ENCODE results near the gene NME5. TPM values are rescaled to one million over a fixed set of nuclear protein-coding genes. Genes with fewer than 3 reads are reported as not detected.
"Not testable (repeated sequence)": the region's sequence is repeated elsewhere in the genome, so short reads cannot be mapped to it uniquely, and the experiment has no call there.

The NME5 gene, protein sequence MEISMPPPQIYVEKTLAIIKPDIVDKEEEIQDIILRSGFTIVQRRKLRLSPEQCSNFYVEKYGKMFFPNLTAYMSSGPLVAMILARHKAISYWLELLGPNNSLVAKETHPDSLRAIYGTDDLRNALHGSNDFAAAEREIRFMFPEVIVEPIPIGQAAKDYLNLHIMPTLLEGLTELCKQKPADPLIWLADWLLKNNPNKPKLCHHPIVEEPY
- polyA plus RNA-seq = 1 to 10 TPM; 1.2 to 3.0 (median 2.0) TPM

DNA sequence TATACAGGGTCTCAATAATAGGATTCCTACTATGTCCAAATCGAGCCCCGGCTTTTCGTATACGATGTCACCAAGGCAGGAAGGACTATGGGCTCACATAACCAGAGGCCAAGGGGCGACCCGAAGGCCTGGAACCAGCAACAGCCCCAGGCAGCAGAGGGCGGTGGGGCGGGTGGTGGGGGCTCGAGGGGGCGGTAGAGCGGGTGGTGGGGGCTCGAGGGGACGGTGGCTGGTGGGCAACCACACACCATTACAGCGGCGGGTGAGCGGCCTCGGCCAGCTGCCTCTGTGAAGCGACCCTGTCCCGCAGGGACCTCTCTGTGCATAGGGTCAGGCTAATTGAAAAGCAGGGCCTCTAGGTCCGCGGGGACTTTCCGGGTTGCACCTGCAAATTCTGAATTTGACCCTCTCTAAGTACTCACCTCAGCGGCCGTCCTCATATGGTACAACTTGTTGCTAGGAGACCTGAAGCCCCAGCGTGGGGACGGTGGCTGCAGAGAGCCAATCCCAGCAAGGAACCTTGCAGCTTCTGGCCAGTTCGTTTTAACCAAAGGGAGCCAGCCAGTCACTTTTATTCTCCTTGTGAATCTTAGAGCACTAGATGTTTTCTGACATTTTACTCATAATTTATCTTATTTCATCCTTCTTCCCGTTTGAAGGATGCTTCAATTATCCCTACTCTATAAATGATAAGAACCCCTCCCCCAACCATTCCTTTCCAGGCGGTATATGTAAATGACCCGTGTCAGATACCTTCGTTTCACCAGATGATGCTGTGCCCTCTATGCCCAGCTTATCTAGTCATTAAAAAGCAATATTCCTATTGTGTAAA lies at the start of gene NME5:
Gene NME5 (minus strand): TSS at position 480 of the 832 bp plus-strand sequence. CDS start 648 bp downstream, outside the sequence.
- WGBS, 3 donors = 3 to 8% (median 7%) methylated on average over 22 to 31 of the region's 31 CpGs
- no peak within 1 kb of the TSS for H3K27ac ChIP-seq (ENCODE audit: low read depth, low read length)

DNA sequence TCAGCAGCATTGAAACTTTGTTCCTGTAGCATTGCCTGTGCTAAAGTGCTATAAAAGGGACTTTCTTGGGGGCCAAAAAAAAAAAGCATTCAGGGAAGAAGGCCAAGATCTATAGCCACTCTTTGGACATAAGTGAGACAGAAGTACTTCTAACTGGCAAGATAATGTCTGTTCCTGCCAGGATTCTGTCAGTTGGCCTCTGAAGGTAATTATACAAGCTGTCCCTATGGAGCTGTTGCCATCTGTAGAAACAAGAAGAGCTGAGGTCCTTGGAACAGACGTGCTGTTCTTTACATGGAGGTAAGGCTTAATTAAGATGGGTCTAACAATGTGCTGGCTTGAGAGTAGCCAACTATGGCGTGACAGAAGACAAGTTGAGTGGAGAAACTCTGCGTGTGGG lies 49.4 kb upstream of the NME5 start:
- WGBS, 3 donors = 87 to 93% (median 89%) methylated on average over 3 of the region's 3 CpGs

DNA sequence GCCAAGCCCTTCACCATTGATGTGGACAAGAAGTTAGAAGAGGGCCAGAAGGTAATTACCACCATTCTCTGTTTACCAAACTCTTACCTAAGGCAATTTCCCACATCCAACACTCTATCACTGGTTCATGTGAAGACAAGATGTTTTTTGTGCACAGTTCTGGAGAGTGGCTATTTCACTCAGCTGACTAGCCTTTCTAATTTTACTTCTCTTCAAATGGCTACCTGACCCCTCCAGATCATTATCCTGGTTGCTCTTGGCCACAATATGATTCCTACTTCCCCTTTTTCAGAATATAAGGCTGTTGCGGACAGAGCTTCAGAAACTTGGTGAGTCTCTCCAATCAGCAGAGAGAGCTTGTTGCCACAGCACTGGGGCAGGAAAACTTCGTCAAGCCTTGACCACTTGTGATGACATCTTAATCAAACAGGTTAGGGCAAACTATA lies 46.8 kb upstream of the NME5 start:
- WGBS, 3 donors = 54 to 87% (median 63%) methylated on average over 2 of the region's 2 CpGs
- H3K27ac ChIP-seq (ENCODE audit: low read depth, low read length) = no peak overlapping the region

More for the DNA sequence above, 49.4 kb upstream of the NME5 start:
- H3K27ac ChIP-seq (ENCODE audit: low read depth, low read length) = no peak overlapping the region

DNA sequence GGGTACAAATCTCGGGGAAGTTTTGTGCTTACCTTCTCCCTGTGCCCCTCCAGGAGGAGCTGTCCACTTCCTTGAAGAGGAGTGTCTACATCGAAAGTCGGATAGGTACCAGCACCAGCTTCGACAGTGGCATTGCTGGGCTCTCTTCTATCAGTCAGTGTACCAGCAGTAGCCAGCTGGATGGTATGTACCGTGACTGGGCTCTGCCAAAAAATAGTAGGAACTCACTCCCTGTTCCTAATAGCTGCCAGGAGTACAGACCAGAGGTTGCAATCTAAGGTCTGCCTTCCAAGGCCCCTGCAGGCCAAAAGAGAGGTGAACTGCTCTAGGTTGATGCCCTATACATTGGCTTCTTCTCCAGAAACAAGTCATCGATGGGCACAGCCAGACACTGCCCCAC lies 43.6 kb upstream of the NME5 start:
- WGBS, 3 donors = 88 to 91% (median 91%) methylated on average over 6 of the region's 6 CpGs
- H3K27ac ChIP-seq (ENCODE audit: low read depth, low read length) = no peak overlapping the region

DNA sequence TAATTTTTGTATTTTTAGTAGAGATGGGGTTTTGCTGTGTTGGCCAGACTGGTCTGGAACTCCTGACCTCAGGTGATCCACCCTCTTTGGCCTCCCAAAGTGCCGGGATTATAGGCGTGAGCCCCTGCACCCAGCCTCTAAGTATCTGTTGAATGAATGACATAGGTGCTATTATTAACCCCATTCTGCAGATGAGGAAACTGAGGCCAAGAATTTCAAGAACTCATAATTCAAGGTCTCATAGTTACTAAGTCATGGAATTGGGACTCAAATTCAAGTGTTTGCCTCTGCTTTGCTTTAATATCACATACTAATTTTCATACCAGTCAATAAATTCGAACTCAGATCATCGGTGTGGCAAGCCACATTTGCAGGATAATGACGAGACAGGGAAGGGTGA lies 41.6 kb upstream of the NME5 start:
- 89 to 95% (median 93%) methylated on average over 5 of the region's 5 CpGs for WGBS, 3 donors
- no peak overlapping the region for H3K27ac ChIP-seq (ENCODE audit: low read depth, low read length)

DNA sequence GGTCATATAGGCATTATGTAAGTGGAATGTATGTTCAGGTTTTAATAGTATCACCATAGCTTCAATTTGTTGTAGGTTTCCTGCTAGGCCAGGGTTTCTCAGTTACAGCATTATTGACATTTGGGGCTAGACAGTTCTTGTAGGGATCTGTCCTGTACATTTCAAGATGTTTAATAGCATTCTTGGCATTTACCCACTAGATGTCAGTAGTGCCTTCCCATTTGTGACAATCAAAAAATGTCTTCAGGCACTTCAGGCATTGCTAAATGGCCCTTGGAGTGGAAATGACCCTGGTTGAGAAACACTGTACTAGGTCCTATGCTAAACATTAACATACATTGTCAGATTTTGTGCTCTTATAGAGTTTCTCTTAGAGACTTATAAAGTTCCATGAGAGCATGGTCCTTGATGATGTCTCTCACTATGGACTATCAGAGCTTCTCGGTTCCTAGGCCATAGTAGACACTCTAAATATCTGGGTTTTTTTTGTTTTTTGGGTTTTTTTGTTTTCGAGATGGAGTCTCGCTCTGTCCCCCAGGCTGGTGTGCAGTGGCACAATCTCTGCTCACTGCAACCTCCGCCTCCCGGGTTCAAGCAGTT lies 41.1 kb upstream of the NME5 start:
- 68 to 75% (median 70%) methylated on average over 5 of the region's 5 CpGs for WGBS, 3 donors

DNA sequence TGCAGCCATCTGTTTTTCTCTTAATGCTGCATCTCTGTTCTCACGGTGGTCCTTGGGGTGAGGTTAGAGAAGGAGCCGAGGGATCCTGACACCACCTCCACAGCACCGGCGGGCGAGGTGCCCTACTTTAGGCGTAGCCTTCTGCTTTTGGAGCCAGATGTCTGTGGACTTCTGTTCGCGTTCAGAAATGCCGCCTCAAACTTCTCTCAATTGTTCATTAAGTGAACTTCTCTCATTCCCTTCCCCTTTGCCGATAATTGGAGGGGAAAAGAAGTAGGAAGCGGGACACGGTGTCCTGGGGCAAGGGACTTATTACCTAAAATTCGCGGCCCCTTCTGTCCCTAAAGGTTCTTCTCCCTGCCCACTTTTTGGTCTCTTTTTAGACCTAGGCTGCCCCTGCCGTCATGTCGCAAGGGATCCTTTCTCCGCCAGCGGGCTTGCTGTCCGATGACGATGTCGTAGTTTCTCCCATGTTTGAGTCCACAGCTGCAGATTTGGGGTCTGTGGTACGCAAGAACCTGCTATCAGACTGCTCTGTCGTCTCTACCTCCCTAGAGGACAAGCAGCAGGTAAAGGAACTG lies 40.1 kb upstream of the NME5 start:
- H3K27ac ChIP-seq (ENCODE audit: low read depth, low read length) = no peak overlapping the region
- WGBS, 3 donors = 1 to 3% (median 2%) methylated on average over 23 of the region's 23 CpGs

More for the DNA sequence above, 41.1 kb upstream of the NME5 start:
- H3K27ac ChIP-seq (ENCODE audit: low read depth, low read length) = no peak overlapping the region

DNA sequence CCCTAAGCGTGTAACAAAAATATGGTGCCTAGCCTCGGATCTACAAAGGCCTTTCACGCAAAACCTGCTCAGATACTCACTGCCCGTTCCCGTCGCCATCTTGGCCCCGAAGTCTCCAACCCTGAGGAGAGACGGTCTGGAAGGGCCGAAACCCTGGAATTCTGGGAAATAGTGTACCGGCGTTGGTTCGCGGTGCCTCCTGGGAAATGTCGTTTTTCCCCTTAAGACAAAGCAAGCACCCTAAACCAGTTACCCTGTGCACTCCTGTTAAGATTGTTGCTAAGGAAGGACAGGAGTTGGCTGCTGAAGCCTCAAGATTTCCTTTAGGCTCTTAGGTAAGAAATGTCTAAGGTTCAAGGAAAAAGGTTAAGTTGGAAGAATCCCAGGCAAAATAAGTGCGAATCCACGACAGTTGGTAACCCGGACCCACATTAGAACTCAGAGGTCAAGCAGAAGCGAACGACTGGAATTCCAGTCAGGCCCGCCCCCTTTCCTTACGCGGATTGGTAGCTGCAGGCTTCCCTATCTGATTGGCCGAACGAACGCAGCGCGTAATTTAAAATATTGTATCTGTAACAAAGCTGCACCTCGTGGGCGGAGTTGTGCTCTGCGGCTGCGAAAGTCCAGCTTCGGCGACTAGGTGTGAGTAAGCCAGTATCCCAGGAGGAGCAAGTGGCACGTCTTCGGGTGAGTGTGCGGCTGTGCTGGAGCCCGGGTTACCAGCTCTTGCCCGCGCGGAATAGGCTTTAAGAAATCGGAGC lies 39.5 kb upstream of the NME5 start, which contains the start of the genes BRD8 and KIF20A:
Gene BRD8 (minus strand): TSS at position 115 of the 761 bp plus-strand sequence. CDS start 16 bp downstream, at position 99.
Gene KIF20A (plus strand): TSS at position 597 of the 761 bp plus-strand sequence. CDS start 569 bp downstream, outside the sequence.
- WGBS, 3 donors = 0 to 1% (median 0%) methylated on average over 41 of the region's 41 CpGs
- H3K27ac ChIP-seq (ENCODE audit: low read depth, low read length) = no peak within 1 kb of the TSS

DNA sequence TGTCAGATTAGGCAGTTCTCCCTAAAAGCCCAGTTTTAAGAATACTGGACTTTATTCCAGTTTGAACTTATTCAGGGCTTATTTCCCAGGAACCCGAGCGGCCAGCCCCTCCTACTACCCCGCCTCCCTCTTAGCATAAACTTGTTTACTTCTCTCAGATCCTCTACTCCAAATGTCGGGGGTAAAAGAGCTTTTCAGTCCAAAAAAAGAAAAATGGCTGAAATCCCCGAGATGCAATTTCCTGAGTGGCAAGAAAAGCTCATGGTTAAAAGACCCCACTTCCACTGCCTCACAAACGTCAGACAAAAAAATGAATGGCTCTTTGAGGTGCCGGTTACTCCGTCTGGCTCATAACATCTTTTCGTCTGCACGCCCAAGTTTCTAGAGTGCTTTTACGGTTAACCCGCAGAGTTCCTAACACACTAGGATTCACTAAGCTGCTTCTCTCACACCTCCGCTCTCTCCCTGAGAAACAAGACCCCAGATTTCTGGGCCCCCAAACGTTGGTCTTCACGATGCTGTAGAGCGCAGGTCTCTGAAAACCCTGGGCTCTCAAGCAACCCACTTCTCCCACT lies 38.8 kb upstream of the NME5 start:
- H3K27ac ChIP-seq (ENCODE audit: low read depth, low read length) = no peak overlapping the region
- WGBS, 3 donors = 1% methylated on average over 16 of the region's 16 CpGs

DNA sequence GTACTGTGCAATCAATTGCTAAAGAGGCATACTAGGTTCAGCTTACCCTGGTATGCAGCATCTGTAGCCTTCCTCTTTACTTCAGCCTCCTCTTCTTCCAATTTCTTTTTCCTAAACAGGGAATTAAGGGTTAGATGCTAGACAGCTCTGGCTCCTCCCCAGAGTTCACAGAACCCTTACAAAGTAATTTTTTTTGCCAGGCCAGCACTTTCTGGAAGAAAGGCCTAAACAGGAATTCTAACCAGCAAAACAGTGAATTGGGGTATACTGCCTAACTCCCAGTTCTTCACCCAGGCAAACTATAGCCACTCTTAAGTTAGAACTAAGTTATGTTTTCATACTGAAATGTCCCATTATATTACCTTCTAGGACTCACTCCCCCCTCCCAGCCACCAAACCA lies 31.1 kb upstream of the NME5 start:
- no peak overlapping the region for H3K27ac ChIP-seq (ENCODE audit: low read depth, low read length)

DNA sequence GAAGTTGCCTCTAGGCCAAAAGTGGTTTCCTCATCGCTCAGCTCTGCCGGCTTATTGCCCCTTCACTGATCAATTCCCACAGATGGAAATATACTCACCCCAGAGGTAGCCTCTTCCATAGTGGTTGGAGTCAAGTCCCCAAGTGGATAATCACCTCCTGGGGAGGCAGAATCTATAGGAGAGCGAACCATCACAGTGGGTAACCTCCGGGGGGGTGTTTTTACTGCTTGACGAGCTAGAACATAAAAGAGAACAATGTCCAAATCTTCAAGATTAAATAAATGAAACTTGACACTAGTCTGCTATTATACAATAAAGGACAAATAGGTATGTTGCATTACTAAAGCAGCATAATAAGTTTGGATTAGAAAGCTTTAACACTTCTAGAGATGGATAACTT lies 29.9 kb upstream of the NME5 start:
- H3K27ac ChIP-seq (ENCODE audit: low read depth, low read length) = no peak overlapping the region
- WGBS, 3 donors = 90 to 96% (median 91%) methylated on average over 5 of the region's 5 CpGs

DNA sequence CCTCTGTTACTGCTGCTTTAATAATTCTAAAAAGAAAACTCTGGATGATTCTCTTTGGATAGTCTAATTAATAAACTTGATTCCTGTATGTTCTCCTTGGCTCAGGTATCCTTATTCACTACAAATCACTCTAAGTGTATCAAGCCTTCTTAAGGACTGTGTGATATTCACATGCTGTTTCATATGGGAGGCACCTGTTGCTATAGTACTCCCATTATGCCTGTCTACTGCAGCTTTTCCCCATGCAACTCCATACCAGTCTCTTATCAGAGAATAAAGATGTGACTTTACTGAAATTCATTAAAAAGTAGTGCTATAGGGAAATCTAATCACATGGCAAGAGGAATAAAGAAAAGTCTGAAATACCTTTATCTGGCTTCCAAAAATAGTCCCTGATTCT lies 24.5 kb upstream of the NME5 start:
- H3K27ac ChIP-seq (ENCODE audit: low read depth, low read length) = no peak overlapping the region

DNA sequence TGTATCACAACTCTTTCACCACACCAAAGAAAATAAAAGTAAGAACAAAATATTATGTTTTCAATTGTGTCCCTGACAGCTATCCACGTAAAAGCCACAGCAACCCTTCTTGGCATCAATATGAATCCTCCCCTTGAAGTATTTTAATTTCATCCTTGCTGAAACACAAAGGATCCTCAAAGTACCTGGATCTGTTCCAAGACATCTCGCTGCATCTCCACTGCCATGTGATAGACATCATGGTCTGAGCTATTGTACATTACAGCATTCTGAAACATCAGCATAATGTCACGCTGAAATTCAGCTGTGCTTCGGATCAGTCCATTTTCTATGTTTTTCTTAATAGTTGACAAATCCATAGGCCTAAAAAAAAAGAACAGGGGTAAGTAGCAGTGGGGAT lies 21.5 kb upstream of the NME5 start:
- H3K27ac ChIP-seq (ENCODE audit: low read depth, low read length) = no peak overlapping the region
- 93 to 94% (median 93%) methylated on average over 4 of the region's 4 CpGs for WGBS, 3 donors

DNA sequence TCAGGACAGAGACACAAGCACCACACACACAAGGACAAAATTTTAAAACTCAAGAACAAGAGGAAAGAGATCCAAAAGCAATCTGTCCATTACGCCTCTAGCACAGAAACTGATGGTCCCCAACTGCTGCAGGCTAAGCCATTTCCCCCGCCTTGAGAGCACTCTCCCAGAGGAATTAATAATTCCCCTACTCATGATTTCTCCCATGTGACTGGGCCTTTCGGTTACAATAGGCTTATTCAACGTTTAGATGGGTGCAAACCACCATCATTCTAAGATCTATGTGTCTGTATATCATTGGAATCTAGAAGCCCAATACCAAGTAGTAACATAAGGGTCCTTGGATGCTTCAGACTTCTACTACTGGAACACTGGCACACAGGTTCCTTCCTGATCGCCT lies 20.4 kb upstream of the NME5 start:
- 91 to 94% (median 94%) methylated on average over 5 of the region's 5 CpGs for WGBS, 3 donors
- H3K27ac ChIP-seq (ENCODE audit: low read depth, low read length) = no peak overlapping the region

DNA sequence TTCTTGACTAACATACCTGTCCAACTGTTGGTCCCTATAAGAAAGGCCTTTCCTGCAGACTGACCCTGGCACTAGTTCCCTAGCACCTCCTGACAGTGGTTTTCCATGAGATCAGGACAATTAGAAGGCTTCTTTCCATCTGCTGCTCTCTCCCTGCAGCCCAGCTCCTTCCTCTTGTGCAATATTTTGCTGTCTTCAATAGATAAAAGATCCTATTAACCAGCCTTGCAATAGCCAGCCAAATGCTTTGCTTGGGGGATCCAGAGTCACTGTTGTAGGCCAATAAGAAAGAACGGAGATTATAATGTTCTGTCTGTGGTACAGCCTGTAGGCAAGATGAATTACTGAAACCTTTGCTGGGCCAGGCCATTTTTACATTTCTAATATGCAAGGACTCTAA lies 18.4 kb upstream of the NME5 start:
- 80 to 88% (median 85%) methylated on average over 1 of the region's 1 CpG for WGBS, 3 donors
- H3K27ac ChIP-seq (ENCODE audit: low read depth, low read length) = no peak overlapping the region

DNA sequence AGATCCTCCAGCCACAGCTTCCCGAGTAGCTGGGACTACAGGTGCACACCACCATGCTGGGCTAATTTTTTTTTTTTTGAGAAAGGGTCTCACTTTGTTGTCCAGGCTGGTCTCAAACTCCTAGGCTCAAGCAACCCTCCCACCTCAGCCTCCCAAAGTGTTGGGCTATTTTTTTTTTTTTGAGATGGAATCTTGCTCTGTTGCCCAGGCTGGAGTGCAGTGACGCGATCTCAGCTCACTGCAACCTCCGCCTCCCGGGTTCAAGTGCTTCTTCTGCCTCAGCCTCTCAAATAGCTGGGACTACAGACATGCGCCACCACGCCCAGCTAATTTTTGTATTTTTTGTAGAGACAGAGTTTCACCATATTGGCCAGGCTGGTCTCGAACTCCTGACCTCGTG lies 16.7 kb upstream of the NME5 start:
- H3K27ac ChIP-seq (ENCODE audit: low read depth, low read length) = not testable (repeated sequence)
- WGBS, 3 donors = 97 to 99% (median 98%) methylated on average over 9 of the region's 9 CpGs

DNA sequence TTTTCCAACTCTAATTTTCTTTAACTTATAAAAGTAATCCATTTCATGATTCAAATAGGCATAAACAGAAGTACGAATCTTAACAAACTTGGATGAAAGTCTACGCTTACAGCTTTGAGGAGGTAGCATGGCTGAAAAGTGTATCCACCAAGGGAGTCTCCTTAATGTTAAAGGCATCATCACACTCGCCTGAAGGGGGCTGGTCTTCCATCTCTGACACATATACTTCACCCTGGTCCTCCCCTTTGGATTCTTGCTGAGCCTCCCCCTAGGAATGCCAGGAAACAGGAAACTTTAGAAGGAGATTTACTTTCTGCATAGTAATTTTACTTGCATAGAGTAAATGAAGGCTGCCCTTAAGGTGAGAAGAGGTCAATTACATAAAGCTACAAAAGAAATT lies 10.3 kb upstream of the NME5 start:
- 50 to 69% (median 50%) methylated on average over 3 of the region's 3 CpGs for WGBS, 3 donors

DNA sequence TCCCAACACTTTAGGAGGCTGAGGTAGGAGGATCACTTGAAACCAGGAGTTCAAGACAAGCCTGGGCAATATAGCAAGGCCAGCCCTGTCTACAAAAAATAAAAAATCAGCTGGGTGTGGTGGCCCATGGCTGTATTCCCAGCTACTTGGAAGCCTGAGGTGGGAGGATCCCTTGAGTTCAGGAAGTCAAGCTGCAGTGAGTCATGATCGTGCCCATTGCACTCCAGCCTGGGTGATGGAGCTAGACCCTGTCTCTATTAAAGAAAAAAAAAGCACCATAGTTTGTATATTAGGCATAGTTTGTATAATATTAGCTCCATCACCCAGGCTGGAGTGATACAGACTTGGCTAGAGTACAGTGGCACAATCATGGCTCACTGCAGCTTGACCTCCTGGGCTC lies 9.6 kb upstream of the NME5 start:
- WGBS, 3 donors = 17 to 50% (median 31%) methylated on average over 1 of the region's 1 CpG
- H3K27ac ChIP-seq (ENCODE audit: low read depth, low read length) = no peak overlapping the region

More for the DNA sequence above, 10.3 kb upstream of the NME5 start:
- no peak overlapping the region for H3K27ac ChIP-seq (ENCODE audit: low read depth, low read length)
